Karpas-422 (cell line): ENCODE data around the gene BAIAP2L2. TPM values are rescaled to one million over a fixed set of nuclear protein-coding genes. Genes with fewer than 3 reads are reported as not detected.

Experiments
- DNase-seq: peaks from one replicate; pipeline ENCODE4 v3.0.0-alpha.2; 2015
- H2AFZ ChIP-seq: fragments of 200-600 bp; sonication (generic); 2 replicates; pipeline ENCODE4 v1.6.1; 2014; ENCODE audit warnings: antibody characterized with exemption, low read length, mixed read lengths
- H3K27ac ChIP-seq: fragments of 200-600 bp; sonication (generic); 2 replicates; pipeline ENCODE4 v1.5.1; 2014; ENCODE audit warnings: mild to moderate bottlenecking, low read length, moderate library complexity
- H3K27me3 ChIP-seq: fragments of 200-600 bp; sonication (generic); 2 replicates; pipeline ENCODE4 v1.6.1; 2014; ENCODE audit warnings: low read length, mixed read lengths
- H3K36me3 ChIP-seq: fragments of 200-600 bp; sonication (generic); 2 replicates; pipeline ENCODE4 v1.6.1; 2014; ENCODE audit warnings: low read length, mixed read lengths; ENCODE audit not compliant: insufficient read depth
- H3K4me1 ChIP-seq: fragments of 200-600 bp; sonication (generic); 2 replicates; pipeline ENCODE4 v1.6.1; 2014; ENCODE audit warnings: mild to moderate bottlenecking, low read length, mixed read lengths
- H3K4me2 ChIP-seq: fragments of 200-600 bp; sonication (generic); 2 replicates; pipeline ENCODE4 v1.6.1; 2014; ENCODE audit warnings: low read length, low read depth, mild to moderate bottlenecking; ENCODE audit not compliant: poor library complexity, severe bottlenecking
- H3K4me3 ChIP-seq: fragments of 200-600 bp; sonication (generic); 2 replicates; pipeline ENCODE4 v1.5.1; 2014; ENCODE audit warnings: mild to moderate bottlenecking, antibody characterized with exemption, low read length, mixed read lengths
- H3K79me2 ChIP-seq: fragments of 200-600 bp; sonication (generic); 2 replicates; pipeline ENCODE4 v1.6.1; 2014; ENCODE audit warnings: mild to moderate bottlenecking, low read length, mixed read lengths
- H3K9ac ChIP-seq: fragments of 200-600 bp; sonication (generic); 2 replicates; pipeline ENCODE4 v1.6.0; 2014; ENCODE audit warnings: low read length
- H3K9me2 ChIP-seq: fragments of 200-600 bp; sonication (generic), shearing (Covaris generic); replicated peaks from 2 replicates; pipeline ENCODE4 v1.6.0; 2014; ENCODE audit warnings: mild to moderate bottlenecking, low read length, moderate library complexity; ENCODE audit not compliant: insufficient read depth
- H3K9me3 ChIP-seq: fragments of 300-700, 200-600 bp; sonication (generic); 2 replicates; pipeline ENCODE4 v1.6.1; 2014; ENCODE audit warnings: low read length, mixed read lengths
- H4K20me1 ChIP-seq: fragments of 200-600 bp; sonication (generic); 2 replicates; pipeline ENCODE4 v1.6.1; 2014; ENCODE audit warnings: mild to moderate bottlenecking, antibody characterized with exemption, low read length, low read depth; ENCODE audit not compliant: insufficient read depth
- total RNA-seq: library from RNA; depleted of rRNA; stranded (reverse); fragments of >200 nt; shearing (Covaris generic); gene quantifications from 2 replicates; pipeline ENCODE4 v1.2.3, GENCODE V29; 2014; ENCODE audit warnings: low replicate concordance

Gene BAIAP2L2
- total RNA-seq, 1 experiment from 2014 or later: 0.22 TPM

GRCh38 chr22:38106814-38107578 is 3.5 kb downstream of the BAIAP2L2 start:
- Histone ChIP-seq H3K4me3 (no peak overlapping the region), H3K27ac (no peak overlapping the region), H4K20me1 (no peaks in the 10 kb centered on the region), H3K9me3 (no peaks in the 10 kb centered on the region; the same call in 1 of the 2 replicates), H3K79me2 (no peaks in the 10 kb centered on the region), H3K27me3 (no peaks in the 10 kb centered on the region), H3K4me1 (no peaks in the 10 kb centered on the region), H3K4me2 (no peak overlapping the region), H3K9me2 (no peaks in the 10 kb centered on the region), H3K36me3 (no peaks in the 10 kb centered on the region), H2AFZ (no peak overlapping the region), H3K9ac (no peak overlapping the region)
- DNase-seq: no peak

- Histone ChIP-seq H3K4me2 (no peak overlapping the region), H3K9ac (no peak overlapping the region), H3K9me2 (no peaks in the 10 kb centered on the region), H2AFZ (no peak overlapping the region), H3K9me3 (no peaks in the 10 kb centered on the region), H3K36me3 (no peaks in the 10 kb centered on the region), H3K27ac (no peak overlapping the region), H4K20me1 (no peaks in the 10 kb centered on the region), H3K4me1 (no peaks in the 10 kb centered on the region), H3K79me2 (no peaks in the 10 kb centered on the region), H3K4me3 (no peak overlapping the region), H3K27me3 (no peaks in the 10 kb centered on the region)
- peak; percentile 70 for DNase-seq
These were observed 6.4 kb downstream of the BAIAP2L2 start for GRCh38 chr22:38104084-38104483.

- Histone ChIP-seq H3K4me1 (no peaks in the 10 kb centered on the region), H3K9me2 (no peaks in the 10 kb centered on the region), H3K4me3 (no peak overlapping the region), H4K20me1 (no peaks in the 10 kb centered on the region), H3K9me3 (no peaks in the 10 kb centered on the region), H3K27me3 (no peaks in the 10 kb centered on the region), H2AFZ (no peak overlapping the region), H3K36me3 (no peaks in the 10 kb centered on the region), H3K9ac (no peak overlapping the region), H3K4me2 (no peak overlapping the region), H3K79me2 (no peaks in the 10 kb centered on the region), H3K27ac (no peak overlapping the region)
- DNase-seq: no peak
These were observed 6.8 kb downstream of the BAIAP2L2 start for GRCh38 chr22:38103641-38104040.

GRCh38 chr22:38098410-38099249 is 11.9 kb downstream of the BAIAP2L2 start:
- Histone ChIP-seq H3K27ac (no peak overlapping the region), H3K9me3 (no peaks in the 10 kb centered on the region), H3K4me3 (no peak overlapping the region), H3K4me1 (no peaks in the 10 kb centered on the region), H2AFZ (no peak overlapping the region), H3K9ac (no peak overlapping the region), H3K4me2 (no peak overlapping the region), H3K9me2 (no peaks in the 10 kb centered on the region), H4K20me1 (no peaks in the 10 kb centered on the region), H3K36me3 (no peaks in the 10 kb centered on the region), H3K27me3 (no peaks in the 10 kb centered on the region), H3K79me2 (no peaks in the 10 kb centered on the region)
- DNase-seq: no peak

- H4K20me1 ChIP-seq: no peaks in the 10 kb centered on the region
- no peak overlapping the region for H3K27ac ChIP-seq
- H3K4me1 ChIP-seq: no peaks in the 10 kb centered on the region
- H3K4me3 ChIP-seq: no peak overlapping the region
- DNase-seq: no peak
- H3K36me3 ChIP-seq: no peaks in the 10 kb centered on the region
- H3K9me3 ChIP-seq: no peaks in the 10 kb centered on the region
- no peak overlapping the region for H2AFZ ChIP-seq
- H3K9ac ChIP-seq: no peak overlapping the region
- no peaks in the 10 kb centered on the region for H3K79me2 ChIP-seq
- H3K4me2 ChIP-seq: no peak overlapping the region
- no peaks in the 10 kb centered on the region for H3K27me3 ChIP-seq
- no peaks in the 10 kb centered on the region for H3K9me2 ChIP-seq
These were observed 12.7 kb downstream of the BAIAP2L2 start for GRCh38 chr22:38097557-38098409.

GRCh38 chr22:38097058-38097457 is 13.4 kb downstream of the BAIAP2L2 start:
- Histone ChIP-seq H3K9ac (no peak overlapping the region), H3K9me2 (no peaks in the 10 kb centered on the region), H4K20me1 (no peaks in the 10 kb centered on the region), H3K27me3 (no peaks in the 10 kb centered on the region), H3K9me3 (no peaks in the 10 kb centered on the region), H2AFZ (no peak overlapping the region), H3K4me1 (no peaks in the 10 kb centered on the region), H3K79me2 (no peaks in the 10 kb centered on the region), H3K27ac (no peak overlapping the region), H3K4me3 (no peak overlapping the region), H3K4me2 (no peak overlapping the region), H3K36me3 (no peaks in the 10 kb centered on the region)
- no peak for DNase-seq

- Histone ChIP-seq H3K9ac (no peak overlapping the region), H3K36me3 (no peaks in the 10 kb centered on the region), H3K27ac (no peak overlapping the region), H3K9me3 (no peaks in the 10 kb centered on the region), H3K79me2 (no peaks in the 10 kb centered on the region), H3K4me2 (no peak overlapping the region), H3K4me3 (no peak overlapping the region), H4K20me1 (no peaks in the 10 kb centered on the region), H3K4me1 (no peaks in the 10 kb centered on the region), H3K27me3 (no peaks in the 10 kb centered on the region), H2AFZ (no peak overlapping the region), H3K9me2 (no peaks in the 10 kb centered on the region)
- DNase-seq: no peak
These were observed 21.0 kb downstream of the BAIAP2L2 start for GRCh38 chr22:38089474-38089851.
